RPMI7951 (cell line): Measurements from ENCODE around the gene RCN1. TPM values are rescaled to one million over a fixed set of nuclear protein-coding genes. Genes with fewer than 3 reads are reported as not detected.
"Not testable (repeated sequence)": the region's sequence is repeated elsewhere in the genome, so short reads cannot be mapped to it uniquely, and the experiment has no call there.

Experiments
- DNase-seq: peaks from one replicate; pipeline ENCODE4 v3.0.0-alpha.2; 2012; ENCODE audit warnings: low read depth
- total RNA-seq: library from RNA; depleted of rRNA; stranded (reverse); fragments of >200 nt; shearing (Covaris generic); gene quantifications from 2 replicates; pipeline ENCODE4 v1.2.3, GENCODE V29; 2014

RCN1 gene
- total RNA-seq, 1 experiment from 2014 or later, result 209 TPM

DNA sequence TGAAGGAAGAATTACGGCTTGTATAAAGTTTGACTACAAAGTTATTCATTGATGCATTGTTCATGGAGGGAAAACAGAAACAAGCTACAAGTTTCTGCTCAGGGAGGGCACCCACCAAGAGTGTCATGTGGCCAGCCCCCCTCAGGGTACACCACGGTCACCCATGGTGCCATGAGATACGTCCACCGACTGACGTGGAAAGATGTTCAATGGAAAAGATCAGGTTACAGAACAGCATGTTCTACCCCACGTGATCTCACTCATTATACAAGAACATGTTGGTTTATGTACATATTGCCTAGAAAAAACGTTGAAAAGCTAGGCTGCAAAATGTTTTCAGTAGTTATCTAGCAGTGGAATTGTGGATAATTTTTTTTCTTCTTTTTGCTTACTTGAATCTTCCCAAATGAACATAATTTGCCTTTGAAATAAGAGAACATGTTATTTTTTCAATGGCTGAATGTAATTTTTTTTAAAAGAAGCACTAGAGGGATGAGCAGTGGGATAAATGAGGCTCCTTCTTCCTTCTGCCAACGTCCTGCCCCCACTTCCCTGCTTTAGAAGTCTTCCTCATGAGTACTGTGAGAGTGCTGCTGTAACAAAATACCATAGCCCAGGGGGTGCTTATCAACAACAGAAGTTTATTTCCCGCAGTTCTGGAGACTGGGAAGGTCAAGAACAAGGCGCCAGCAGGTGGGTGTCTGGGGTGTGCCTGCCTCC lies 22.5 kb downstream of the RCN1 start:
- no peak for DNase-seq

DNA sequence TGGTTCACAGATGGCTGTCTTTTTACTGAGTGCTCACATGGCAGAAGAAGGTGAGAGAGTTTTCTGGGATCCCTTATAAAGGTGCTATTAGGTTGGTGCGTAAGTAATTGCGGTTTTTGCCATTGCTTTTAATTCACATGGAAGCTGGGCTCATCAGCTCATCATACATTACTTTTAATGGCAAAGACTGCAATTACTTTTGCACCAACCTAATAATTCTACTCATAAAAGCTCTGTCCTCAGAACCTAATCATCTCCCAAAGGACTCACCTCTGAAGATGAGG lies 23.0 kb downstream of the RCN1 start:
- DNase-seq, result no peak

DNA sequence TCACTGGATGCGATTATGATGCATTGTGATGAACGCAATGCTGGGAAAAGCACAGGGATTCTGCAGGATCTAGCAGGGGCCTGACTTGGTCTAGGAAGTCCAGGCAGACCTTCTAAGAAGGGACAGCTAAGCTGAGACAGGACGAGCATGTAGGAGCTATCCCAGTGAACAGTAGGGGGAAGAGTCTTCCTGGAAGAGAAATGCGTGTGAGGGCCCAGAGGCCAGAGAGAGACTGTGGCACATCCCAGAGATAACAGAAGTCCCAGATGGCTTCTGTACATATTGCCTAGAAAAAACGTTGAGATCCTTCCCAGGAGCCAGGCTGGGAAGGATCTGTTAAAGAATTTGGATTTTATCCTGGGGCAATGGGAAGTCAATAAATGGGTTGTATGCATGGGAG lies 24.6 kb downstream of the RCN1 start:
- DNase-seq, result no peak

DNA sequence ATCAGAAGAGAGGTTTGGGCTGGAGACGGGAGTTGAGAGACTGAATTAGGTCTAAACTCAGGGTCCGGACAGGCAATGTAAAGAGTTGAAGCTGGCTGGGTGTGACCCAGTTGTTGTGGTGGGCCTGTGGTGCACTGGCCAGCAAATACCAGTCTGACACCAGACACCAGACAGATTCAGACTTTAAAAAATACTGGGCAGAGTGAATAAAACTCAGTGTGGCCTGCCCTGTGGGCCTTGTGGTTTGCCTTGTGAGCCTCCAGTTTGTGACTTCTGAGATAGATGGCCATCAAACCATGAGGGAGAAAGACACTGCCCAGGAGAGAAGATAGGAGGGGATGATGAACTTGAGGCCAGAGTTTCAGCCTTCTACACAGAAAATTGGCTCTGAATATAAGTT lies 25.8 kb downstream of the RCN1 start:
- peak; percentile 54 for DNase-seq

DNA sequence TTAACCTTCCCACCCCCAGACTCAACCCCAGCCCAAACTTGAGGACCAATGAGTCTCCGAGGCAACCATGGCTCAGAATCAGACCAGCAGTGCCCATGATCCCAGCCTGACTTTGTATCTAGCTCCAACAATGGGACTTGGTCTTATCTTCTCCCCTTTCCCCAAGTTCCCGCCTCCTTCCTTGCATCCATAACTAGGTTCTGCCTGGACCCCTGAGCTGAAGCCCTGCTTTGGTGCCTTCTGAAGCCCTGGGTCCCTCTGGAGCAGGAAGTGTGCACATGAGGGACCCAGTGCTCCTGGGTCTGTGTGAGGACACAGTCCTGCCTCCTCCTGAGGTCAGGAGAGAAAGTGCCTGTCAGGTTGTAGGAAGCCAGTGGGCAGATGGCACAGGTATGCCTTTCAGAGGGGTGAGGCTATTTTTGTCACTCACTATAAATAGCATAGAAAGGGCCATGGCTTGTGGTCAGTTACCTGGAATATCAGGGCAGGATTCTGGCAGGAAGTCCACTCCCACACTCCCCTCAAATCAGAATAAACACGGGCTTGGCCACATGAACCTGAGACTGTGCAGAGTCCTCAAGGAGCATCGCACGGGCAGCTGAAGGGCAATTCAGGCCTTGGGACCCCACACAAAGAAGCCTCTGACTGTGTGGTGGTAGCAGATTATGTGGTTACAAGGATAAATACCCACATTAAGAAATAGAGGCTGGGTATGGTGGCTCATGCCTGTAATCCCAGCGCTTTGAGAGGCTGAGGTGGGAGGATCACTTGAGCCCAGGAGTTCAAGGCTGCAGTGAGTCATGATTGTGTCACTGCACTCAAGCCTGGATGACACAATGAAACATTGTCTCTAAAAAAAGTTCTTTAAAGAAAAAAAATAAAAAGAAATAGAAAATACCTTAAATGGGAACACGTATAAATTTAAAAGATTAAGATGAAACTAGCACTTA lies 27.4 kb downstream of the RCN1 start:
- peak; percentile 86 for DNase-seq

DNA sequence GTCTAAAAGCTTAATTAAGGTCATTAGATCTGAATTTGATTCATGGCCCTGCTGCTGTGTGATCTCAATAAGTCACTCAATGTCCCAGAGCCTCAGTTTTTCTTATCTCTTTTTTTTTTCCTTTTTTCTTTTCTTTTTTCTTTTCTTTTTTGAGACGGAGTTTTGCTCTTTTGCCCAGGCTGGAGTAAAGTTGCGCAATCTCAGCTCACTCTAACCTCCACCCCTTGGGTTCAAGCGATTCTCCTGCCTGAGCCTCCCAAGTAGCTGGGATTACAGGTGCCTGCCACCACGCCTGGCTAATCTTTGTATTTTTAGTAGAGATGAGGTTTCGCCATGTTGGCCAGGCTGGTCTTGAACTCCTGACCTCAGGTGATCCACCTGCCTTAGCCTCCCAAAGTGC lies 28.3 kb downstream of the RCN1 start:
- DNase-seq, result not testable (repeated sequence)

DNA sequence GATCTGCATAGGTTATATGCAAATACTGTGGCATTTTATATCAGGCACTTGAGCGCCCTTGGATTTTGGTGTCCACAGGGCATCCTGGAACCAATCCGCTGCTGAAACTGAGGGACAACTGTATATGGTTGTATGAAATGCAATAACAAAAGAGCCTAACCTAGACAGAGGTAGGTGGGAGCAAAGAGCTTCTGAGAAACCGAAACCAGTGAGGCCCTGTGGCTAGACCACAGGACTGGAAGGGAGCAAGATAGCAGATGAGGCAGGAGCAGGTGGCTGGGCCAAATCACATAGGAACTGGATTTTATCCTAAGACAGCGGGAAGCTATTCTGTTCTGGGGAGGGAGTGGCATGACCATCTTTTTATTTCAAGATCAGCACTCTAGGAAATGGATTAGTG lies 30.1 kb downstream of the RCN1 start:
- DNase-seq, result peak; percentile 13

DNA sequence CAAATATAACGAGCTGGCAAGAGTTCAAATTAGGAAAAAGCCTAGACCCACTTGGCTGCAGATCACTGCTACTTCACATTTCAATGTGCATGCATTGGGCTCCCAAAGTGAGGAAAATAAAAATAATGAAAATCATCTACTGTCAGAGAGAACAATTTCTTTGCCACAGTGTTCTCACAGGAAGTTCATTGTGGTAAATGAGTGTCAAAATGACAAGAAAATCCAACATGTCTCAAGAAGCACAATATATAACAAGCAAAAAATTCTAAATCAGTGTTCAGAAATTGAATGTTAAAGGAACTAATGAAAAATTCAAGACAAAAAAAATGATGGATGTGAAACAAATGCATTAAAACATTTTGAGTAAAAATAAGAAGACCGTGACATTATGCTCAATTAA lies 31.3 kb downstream of the RCN1 start:
- DNase-seq, result no peak

DNA sequence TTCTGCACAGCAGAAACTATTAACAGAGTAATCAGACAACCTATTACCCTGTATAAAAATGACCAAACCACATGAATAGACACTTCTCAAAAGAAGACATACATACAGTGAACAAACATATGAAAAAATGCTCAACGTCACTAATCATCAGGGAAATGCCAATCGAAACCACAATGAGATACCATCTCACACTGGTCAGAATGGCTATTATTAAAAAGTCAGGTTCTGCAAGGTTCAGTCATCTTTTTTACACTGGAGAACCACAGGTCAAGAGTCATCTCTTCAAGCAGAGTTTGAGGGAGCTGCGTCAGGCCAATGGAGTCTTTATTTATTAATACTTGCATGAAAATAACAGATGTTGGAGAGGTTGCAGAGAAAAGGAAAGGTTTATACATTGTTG lies 40.4 kb downstream of the RCN1 start:
- peak; percentile 47 for DNase-seq

DNA sequence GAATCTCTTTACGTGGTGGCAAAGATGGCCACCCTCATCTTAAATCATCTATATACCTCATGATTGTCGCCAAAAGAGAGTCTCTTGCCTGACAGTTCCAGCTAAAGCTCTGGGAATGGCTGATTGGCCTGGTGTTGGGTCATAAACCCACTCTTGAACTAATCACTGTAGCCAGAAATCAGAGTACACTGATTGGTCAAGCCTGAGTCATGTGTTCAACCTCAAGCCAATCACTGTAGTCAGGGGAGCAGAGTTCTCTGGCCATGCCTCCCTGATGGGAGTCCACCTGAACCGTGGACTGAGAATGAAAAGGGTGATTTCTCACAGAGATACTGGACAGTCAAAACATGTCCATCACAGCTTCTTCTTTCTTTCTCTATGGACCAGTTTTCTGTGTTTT lies 45.8 kb downstream of the RCN1 start:
- peak; percentile 26 for DNase-seq

DNA sequence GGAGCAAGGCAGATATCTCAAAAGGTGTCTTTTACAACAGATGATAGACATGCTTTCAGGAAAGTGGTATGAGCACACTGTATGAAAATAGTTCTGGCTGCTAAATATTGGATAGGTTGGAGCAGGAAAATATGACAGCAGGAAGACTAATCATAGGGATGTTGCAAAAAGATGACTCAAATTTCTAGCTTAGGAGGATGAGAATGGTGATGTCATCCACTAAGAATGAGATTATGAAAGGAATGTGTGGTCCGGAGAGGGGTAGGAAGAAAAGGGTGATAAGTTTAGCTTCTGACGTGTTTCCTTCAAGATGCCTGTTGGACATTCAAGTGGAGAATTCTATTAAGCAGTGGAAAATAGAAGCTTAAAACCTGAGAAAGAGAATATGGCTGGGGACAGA lies 46.4 kb downstream of the RCN1 start:
- DNase-seq, result peak; percentile 87

DNA sequence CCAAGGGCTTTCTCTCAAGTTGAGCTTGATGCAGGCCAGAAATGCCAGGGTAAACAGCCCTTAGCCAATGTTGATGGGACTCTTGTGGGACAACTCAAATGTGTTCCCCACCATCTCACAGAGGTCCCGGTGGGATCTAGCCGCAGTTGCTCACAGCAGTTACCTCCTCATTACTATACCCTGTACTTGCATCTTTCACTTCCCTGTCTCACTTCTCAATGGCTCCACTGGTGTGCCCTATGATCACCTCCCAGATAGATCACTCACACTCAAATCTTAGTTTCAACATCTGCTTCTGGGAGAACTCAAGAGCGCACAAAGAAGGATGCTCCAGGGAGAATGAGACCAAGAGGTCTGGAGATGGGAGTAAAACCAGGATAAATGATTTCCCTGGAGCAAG lies 47.0 kb downstream of the RCN1 start:
- DNase-seq, result no peak

DNA sequence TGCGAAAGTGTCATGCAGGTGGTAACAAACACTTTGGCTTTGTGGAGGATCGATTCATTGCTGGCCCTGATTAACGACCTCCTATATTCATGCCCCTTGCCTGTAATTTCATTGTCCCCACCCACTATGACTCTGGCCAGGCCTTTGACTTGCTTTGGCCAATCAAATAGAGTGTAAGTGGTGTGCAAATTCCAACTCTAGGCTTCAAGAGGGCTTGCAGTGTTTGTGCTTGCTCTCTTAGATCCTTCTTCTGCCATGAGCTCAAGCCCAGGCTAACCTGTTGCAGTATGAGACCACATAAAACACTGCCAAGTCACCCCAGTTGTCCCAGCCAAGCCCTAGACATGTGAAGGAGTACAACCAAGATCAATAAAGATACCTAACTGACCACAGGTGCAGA lies 48.0 kb downstream of the RCN1 start:
- no peak for DNase-seq

DNA sequence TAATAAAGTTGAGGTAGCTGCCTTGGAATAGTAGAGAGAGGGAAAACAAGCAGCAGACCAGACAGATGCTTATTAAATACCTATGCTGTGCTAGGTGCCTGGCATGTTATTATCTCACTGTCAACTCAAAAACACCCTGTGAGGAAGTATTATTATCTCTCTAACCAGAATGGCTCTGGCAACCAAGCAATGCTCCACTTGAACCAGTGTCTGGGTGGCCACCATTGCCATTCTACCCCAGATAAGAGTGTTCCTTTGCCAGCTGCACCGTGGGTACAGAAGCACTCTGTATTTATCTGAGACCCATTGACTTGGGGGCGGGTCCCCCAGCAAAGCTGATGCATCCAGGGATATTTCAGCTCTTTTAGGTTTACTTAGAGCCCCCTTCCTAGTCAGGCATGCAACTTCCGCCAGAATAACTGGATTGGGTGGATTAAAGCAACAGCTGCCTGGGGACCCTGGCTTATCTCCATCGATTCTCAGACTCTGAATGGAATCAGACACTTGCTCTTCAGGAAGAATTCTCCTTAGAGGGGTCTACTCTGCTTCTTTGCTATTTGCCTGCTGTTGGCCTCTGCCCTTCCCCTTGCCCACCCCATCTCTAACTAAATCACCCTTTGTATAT lies 49.1 kb downstream of the RCN1 start:
- no peak for DNase-seq

DNA sequence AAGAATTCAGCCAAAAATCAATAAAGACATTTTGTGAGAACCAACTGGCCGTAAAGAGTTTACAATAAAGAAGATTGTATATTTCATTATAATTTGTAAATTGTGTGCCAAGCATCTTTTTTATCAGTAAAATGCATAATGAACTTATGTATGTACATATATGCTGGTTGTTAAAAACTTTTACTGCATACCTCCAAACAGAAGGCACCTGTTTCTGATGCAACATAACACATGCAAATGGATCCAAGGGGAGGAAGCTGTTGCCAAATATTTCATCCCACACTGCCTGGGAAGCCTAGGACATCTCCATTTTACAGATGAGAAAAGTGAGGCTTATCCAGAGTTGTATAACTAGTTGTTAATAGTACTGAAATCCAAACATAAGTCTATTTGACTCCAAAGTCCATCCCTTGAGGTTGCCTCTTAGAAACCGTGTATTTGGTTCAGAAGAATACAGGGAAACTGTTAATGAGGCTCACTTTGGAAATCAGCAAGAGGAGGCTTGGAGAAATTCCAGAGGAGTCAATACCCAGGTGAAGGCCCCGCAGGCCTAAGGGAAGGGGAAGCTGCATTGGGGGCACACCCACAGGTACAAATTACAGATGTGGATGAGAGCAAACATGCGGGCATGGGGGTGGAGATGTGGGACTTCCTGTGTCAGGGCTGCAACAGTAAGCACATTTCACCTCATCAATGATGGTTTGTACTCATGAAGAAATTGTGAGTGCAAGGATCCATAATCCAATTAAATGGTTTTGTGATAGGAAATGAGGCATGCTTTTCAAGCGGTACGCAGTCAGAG lies 51.1 kb downstream of the RCN1 start:
- DNase-seq, result no peak

DNA sequence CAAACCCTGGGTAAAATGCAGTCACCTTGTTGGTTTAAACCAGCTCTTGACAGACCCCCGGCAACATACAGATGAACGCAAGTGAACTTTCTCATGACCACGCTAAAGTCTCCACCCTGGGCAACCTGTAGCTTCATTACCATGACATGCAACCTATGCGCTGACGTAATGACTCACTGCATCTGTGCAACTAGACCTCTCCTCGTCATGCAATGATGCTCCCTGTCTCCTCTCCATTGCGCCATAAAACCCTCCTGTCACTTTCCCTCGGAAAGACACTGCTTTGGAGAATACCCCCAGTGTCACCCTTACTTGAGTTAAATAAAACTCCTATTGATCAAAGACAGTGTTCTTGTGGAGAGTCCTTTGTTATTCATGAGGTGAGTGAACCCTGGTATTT lies 52.5 kb downstream of the RCN1 start:
- no peak for DNase-seq

DNA sequence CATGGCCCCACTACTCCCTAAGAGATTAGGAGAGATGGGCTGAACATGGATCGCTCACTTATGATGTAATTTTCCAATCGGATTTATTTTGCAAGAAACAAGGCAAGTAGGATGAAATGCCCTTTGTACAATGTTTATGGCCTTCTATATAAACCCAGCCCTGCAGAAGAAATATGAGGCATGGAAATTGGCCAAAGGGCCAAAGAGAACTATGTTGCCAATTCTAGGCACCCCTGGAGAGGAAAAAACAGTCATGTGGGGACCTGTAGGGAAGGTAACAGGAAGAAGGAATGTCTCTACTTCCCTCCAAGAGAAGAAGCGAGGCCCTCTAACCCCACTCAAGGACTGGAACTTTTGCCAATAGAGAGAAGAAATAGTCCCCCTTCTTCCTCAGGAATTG lies 54.4 kb downstream of the RCN1 start:
- no peak for DNase-seq

DNA sequence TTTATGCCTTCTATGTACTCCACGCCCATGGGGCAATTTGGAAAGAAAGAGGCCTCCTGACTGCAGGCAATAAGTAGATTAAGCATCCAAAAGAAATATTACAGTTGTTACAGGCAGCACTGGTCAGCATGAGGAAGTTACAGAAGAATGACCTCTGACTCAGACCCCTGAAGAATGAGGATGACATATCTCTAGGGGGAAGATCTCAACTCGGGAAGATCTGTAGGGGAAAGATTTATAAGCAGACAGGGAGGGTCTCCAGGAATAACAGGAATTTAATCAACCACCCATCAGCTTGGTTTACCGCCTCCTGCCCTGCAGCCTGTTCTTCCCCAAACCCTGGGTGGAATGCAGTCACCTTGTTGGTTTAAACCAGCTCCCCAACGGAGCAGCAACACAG lies 58.0 kb downstream of the RCN1 start:
- peak; percentile 13 for DNase-seq

DNA sequence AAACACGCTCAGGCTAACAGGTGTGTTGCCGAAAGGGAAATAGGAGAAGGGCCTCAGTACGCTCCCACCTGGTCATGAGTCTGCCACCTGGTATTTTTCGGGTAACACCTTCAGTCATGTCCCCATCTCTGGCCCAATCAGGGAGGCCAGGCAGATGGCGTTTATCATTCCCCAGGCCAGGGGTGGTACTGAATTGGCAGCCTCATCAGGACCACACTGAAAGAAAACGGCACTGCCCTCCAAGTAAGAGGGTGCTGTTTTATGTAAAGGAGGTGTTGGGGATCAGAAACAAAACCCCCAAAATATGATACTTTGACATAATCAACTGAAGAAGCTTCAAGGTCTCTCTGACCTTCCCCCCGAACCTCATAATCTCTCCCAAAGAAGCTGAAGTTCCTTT lies 58.9 kb downstream of the RCN1 start:
- DNase-seq, result no peak

DNA sequence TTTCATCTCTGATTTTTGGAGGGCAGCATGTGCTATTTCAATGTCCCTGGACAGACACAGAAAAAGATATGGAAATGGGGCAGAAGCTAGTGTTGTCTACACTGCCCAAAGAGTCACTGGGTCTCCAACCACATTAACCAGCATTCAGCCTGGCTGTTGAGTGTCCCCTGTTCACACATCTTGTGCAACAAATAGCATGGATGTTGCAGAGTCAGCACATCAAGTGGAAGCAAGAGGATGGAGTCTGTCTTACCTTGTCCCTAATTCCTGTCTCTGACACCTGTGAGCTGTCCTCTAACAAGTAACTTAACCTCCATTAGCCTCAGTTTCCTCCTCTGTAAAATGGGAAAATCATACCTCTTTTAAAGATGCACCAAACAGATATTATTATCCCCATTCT lies 60.2 kb downstream of the RCN1 start:
- DNase-seq, result no peak

DNA sequence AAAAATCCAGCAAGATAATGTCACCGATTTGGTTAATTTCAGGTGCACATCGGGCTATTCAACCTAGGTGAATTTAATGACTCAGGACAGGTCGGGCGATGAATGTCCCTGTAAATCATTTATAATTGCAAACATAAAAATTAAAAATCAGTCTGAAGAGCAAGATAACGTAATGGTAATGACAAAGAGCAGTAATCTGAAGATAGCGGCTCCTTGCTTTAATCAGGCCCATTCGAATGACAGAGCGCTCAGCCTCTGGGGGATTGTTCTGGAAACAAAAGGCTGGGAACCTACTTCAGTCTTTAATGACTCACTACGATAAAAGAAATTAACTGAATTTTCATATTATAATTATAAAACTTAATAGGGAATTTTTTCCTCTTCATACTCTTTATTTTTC lies 61.3 kb downstream of the RCN1 start:
- DNase-seq, result no peak

DNA sequence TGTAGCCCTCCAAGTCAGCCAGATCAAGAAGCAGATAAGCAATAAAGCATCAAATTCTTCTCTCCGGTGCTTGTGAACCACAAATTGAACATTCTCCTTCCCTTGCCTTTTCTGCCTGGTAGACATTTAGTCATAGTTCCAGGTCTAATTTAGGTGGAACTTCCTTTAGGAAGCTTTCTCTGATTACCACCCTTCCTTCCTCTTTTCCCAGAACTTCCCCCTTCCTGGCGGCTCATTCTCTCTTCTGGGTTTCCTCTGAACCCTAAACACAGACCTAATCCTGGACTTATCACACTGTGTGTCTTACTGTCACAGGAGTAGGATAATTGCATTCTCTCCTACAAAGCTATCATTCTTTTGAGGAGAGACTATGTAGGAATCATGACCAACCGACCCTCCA lies 61.9 kb downstream of the RCN1 start:
- DNase-seq, result no peak
